Spinal cord (tissue), 10 donors: ENCODE results near the gene DBN1. TPM values are rescaled to one million over a fixed set of nuclear protein-coding genes. Genes with fewer than 3 reads are reported as not detected.

Source experiments
- DNase-seq, 6 donors: peaks; one replicate each; pipeline versions ENCODE4 v3.0.0 to v3.0.0-alpha.2; 2013 to 2015; ENCODE audit warnings: low spot score in 6 of 6, low read depth in 4 of 6
- H3K27ac ChIP-seq: one replicate; pipeline ENCODE4 v1.5.1; 2013; ENCODE audit warnings: low read depth, low read length, control low read depth
- H3K27me3 ChIP-seq: one replicate; pipeline ENCODE4 v1.6.1; 2013; ENCODE audit warnings: low read length; ENCODE audit not compliant: control insufficient read depth, insufficient read depth
- H3K36me3 ChIP-seq: one replicate; pipeline ENCODE4 v1.6.1; 2013; ENCODE audit warnings: low read length; ENCODE audit not compliant: control insufficient read depth, insufficient read depth
- H3K4me1 ChIP-seq: one replicate; pipeline ENCODE4 v1.6.1; 2013; ENCODE audit warnings: low read length; ENCODE audit not compliant: control insufficient read depth, insufficient read depth
- H3K4me3 ChIP-seq: one replicate; pipeline ENCODE4 v1.5.1; 2013; ENCODE audit warnings: low read depth, low read length, control low read depth
- H3K9me3 ChIP-seq: one replicate; pipeline ENCODE4 v1.6.1; 2013; ENCODE audit warnings: low read length; ENCODE audit not compliant: control insufficient read depth, insufficient read depth
- WGBS: methylation state at CpG from one replicate; pipeline ENCODE4 v1.1.5; 2013; ENCODE audit warnings: missing lambda C conversion rate; ENCODE audit not compliant: insufficient coverage; 5-methylcytosine and 5-hydroxymethylcytosine counted together
- long read RNA-seq, 4 donors: transcript quantifications; one replicate each; lab custom pipeline, GENCODE V29; 2026
- polyA plus RNA-seq, 2 donors: library from polyadenylated mRNA; unstranded; fragments of 120-200 nt; gene quantifications; one replicate each; pipeline ENCODE4 v1.2.1, GENCODE V29; 2013; ENCODE audit not compliant: insufficient read length in 2 of 2
- total RNA-seq, 2 donors: library from RNA; depleted of rRNA in 1 of 2; stranded (reverse); fragments of 120-200 nt in 1 of 2; fragments of >200 nt in 1 of 2; gene quantifications; one replicate each; pipeline versions ENCODE4 v1.2.3 to v1.2.4, GENCODE V29; 2013 to 2014
- donor health status: healthy.

Gene DBN1
- 100 to 1,000 TPM in 1 of 2 donors, 10 to 100 TPM in 1; 49.6 to 105 TPM for total RNA-seq
- polyA plus RNA-seq, result 100 to 1,000 TPM; 241 to 273 TPM
- long read RNA-seq, donor 1, transcript DBN1-202 (14 exons, 2,995 nt), result major isoform, 24 of 37 reads
- long read RNA-seq, donor 1, partial matches to known transcripts, result 9 of 37 reads
- long read RNA-seq, donor 1, other reads (novel, unspliced or antisense), result 0 of 37 reads
- long read RNA-seq, donor 2, partial matches to known transcripts, result 10 of 13 reads
- long read RNA-seq, donor 2, other reads (novel, unspliced or antisense), result 0 of 13 reads
- long read RNA-seq, donor 3, partial matches to known transcripts, result 23 of 27 reads
- long read RNA-seq, donor 3, other reads (novel, unspliced or antisense), result 0 of 27 reads
- long read RNA-seq, donor 4, transcript DBN1-202 (14 exons, 2,995 nt), result major isoform, 24 of 56 reads
- long read RNA-seq, donor 4, partial matches to known transcripts, result 31 of 56 reads
- long read RNA-seq, donor 4, other reads (novel, unspliced or antisense), result 0 of 56 reads

DNA sequence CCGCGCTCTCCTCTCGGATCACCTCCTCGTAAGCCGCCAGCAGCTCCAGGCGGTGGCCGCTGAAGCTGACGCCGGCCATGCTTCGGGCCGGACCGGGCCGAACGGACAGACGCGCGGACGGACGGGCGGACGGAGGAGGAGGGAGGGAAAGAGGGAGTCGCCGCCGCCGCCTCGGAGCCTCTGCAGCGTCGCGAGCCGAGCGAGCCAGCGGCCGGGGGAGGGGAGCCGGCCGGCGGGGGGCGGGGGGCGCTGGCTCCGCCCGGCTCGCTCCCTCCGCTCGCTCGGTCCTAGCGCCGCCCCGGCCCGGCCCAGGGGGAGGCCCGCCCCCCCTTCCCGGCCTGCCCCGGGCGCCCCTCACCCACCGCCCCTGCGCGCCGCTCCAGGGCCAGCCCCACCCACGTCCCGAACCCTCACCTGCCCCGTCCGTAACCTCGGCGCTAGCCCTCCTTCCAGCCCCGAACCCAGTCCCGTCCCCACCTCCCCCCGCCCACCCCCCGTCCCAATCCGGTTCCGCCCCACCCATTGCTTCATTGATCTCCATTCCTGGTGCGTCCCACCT is at the start of gene DBN1:
TSS of gene DBN1 (minus strand) at position 192 of the 559 bp plus-strand sequence. CDS start at position 79, 113 bp downstream.
- DNase-seq, result peak in 2 of 6 donors; percentile 92
- peak within 1 kb of the TSS; percentile 35 for H3K27ac ChIP-seq
- H3K4me1 ChIP-seq, result peaks cover 54% of the 10 kb centered on the region
- H3K4me3 ChIP-seq, result peak within 1 kb of the TSS; percentile 67
- no peaks in the 10 kb centered on the region for H3K9me3 ChIP-seq
- no peaks in the 10 kb centered on the region for H3K27me3 ChIP-seq
- H3K36me3 ChIP-seq, result peaks cover 40% of the 10 kb centered on the region
- 0% methylated on average over 57 of the region's 69 CpGs for WGBS

DNA sequence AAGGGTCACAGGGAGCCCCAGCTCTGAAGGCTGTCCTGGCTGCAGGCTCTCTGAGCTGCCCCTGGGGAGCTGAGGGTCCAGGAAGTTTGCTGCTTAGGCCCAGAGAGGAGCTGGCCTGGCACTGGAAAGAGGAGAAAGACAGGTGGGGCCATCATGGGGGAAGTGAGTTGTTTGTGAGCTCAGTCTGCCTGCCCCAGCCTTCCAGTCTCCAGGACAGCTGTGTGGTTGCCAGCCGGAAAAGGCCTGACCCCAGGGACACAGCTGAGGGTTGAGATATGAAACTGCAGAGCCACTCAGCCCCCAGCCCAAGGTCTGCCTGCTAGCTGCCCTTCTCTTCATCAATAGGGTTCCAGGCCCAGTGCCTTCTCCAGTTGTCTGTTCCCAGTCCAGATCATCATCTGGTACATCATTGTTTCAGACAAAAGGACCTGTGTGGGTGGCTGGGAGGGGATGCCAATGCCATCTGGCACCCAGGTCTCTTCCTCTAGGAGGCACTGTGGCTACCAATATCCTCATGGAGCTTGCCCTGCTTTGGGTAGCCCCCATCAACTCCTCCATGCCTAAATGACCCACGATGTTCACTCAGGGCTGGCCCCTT is 47.6 kb upstream of the DBN1 start:
- H3K36me3 ChIP-seq, result peaks cover 62% of the 10 kb centered on the region
- peaks cover 13% of the 10 kb centered on the region for H3K4me1 ChIP-seq
- H3K4me3 ChIP-seq, result no peak overlapping the region
- H3K27ac ChIP-seq, result no peak overlapping the region
- H3K9me3 ChIP-seq, result no peaks in the 10 kb centered on the region
- no peak for DNase-seq
- WGBS, result 69% methylated on average over 2 of the region's 2 CpGs
- no peaks in the 10 kb centered on the region for H3K27me3 ChIP-seq

DNA sequence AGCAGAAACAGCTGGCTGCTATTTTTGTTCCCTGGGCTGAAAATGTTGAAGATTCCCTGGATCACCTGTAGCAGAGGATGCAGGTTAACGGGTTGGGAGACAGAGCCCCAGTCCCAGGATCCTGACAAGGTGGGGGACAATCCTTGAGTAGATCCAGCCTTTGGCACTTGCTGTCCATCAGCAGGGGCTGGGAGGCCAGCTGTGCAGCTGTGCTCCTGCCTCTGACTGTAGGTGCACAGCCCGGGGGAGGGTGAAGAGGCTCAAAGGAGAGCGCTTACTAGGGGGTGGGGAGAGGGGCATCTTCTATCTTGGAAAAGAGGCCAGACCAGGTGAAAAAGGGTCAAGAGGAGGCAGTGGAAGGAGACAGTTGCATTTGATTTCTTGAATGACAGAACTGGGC is 46.8 kb upstream of the DBN1 start:
- no peak for DNase-seq
- 97% methylated on average over 3 of the region's 3 CpGs for WGBS
- no peaks in the 10 kb centered on the region for H3K27me3 ChIP-seq
- H3K9me3 ChIP-seq, result no peaks in the 10 kb centered on the region
- H3K4me1 ChIP-seq, result peaks cover 20% of the 10 kb centered on the region
- H3K36me3 ChIP-seq, result peaks cover 62% of the 10 kb centered on the region
- no peak overlapping the region for H3K4me3 ChIP-seq
- H3K27ac ChIP-seq, result no peak overlapping the region

DNA sequence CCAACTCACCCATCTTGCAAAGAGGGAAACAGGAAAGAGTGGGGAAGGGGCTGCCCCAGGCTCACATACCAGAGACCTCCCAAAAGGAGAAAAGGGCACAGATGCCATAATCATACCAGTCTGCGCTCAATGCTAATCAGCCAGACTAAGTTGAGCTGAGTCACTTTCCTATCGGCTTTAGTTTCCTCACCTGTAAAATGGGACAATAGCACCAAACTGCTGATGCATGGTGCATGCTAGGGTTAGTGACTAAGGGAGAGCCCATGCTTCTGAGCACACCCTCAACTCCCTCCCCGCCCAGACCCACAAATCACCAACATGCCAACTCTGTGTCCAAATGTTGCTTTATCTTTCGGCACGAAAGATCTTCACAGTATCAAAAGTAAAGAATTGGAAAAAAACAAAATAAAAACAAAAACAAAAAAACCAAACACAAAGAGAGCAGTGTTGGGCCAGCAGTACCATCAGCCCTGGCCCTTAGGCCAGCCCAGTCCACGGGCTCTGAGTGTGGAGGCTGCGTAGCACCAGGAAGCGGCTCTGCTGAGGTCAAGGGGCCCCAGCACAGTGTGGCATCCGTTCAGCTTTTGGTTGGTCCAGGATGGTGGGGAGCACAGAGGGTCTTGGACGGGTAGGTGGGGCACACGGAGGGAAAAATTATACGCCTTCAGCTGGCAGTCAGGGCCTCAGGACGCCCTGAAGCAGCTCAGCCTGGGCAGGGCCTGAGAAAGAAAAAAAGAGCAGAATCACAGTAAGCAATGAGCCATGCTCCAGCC is 46.2 kb upstream of the DBN1 start:
- Histone ChIP-seq H3K27ac (no peak overlapping the region), H3K9me3 (no peaks in the 10 kb centered on the region), H3K4me3 (no peak overlapping the region), H3K36me3 (peaks cover 62% of the 10 kb centered on the region), H3K4me1 (peaks cover 20% of the 10 kb centered on the region), H3K27me3 (no peaks in the 10 kb centered on the region)
- 82% methylated on average over 8 of the region's 13 CpGs for WGBS
- DNase-seq, result no peak

DNA sequence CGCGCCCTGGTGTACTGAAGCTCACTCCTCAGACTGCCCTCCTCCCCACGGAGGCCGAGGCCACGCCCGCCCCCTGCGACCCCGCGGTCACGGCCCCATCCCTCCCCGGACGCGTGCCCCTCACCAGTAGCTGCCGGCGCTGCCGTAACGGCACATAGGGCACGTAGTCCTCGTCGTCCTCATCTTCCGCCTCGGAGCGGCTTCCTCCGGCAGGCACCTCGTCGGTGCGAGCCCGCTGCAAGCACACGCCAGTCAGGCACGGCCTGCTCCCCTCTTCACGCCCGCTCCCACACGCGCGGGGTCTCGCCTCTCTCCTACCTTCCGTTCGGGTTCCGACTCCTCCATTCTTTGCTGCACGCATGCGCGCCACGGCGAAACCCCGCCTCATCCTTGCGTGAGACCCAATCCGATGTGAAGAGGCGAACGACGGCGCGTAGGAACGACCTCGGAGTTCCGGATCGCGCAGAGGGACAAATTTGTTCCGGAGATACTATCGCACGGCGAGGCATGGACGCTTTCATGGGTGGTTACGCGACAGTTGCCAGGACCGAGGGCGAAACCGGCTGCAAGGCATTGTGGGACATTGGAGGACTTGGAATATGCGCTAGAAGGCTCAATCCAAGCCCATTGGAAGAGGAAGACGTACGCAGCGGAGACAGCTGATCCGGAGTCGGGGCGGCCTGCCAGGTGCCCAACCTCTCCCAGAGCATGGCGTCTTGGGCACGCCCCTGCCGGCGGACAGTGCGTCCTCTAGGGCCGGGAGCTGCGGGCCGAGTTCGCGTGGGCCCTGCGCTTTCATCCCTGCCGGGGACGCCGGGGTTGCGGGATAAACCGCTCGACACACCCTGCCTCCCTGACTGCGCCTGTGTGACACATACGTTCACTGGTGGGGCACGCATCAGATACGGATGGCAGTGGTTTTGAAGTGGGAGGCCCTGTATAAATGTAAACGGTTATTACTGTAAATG is 43.5 kb upstream of the DBN1 start, which contains the start of gene DDX41:
TSS of gene DDX41 (minus strand) at position 361 of the 968 bp plus-strand sequence. CDS start at position 345, 16 bp downstream.
- peak; percentile 98 to 100 (median 98) for DNase-seq
- Histone ChIP-seq H3K4me1 (peaks cover 20% of the 10 kb centered on the region), H3K4me3 (peak within 1 kb of the TSS; percentile 94), H3K36me3 (peaks cover 70% of the 10 kb centered on the region), H3K9me3 (no peaks in the 10 kb centered on the region), H3K27me3 (no peaks in the 10 kb centered on the region), H3K27ac (peak within 1 kb of the TSS; percentile 93)
- 0% methylated on average over 96 of the region's 96 CpGs for WGBS

DNA sequence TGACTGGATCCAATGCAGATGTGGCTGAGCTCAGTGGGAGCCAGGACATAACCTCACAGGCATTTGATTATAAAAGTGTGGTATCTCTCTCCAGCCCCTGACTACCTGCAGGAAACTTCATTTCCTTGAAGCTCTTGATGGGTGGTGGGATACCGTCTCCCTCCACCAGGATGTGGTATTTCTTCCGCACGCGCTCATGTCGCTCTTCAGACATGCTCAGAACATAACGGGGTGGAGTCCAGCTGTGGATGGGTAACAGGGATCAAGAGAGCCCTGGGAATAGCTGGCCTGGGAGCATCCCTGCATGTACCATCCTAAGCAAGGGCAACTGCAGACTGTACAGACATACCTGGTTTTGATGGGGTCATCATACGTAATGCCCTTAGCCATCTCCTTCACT is 42.1 kb upstream of the DBN1 start:
- Histone ChIP-seq H3K9me3 (no peaks in the 10 kb centered on the region), H3K36me3 (peaks cover 70% of the 10 kb centered on the region), H3K27ac (no peak overlapping the region), H3K27me3 (no peaks in the 10 kb centered on the region), H3K4me1 (peaks cover 17% of the 10 kb centered on the region), H3K4me3 (peak overlapping the region; percentile 94)
- DNase-seq, result no peak
- WGBS, result 97% methylated on average over 6 of the region's 7 CpGs

DNA sequence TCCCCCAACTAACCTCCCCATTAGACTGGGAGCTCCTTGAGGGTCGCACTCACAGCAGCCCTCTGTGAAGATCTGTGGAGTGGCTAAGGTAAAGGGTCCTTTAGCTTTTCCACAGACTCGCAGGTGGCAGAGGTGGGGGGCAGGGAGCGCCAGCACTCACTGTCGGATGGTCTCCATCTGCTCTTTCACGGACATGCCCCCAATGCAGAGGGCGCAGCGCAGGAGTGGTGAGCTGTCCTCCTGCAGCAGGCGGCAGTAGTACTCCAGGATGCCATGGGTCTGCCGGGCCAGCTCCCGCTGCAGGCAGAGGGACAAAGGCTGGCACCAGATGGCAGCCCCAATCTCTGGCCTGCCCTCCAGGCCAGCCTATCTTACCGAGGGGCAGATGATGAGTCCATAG is 41.1 kb upstream of the DBN1 start:
- Histone ChIP-seq H3K9me3 (no peaks in the 10 kb centered on the region), H3K4me1 (peaks cover 21% of the 10 kb centered on the region), H3K27me3 (no peaks in the 10 kb centered on the region), H3K36me3 (peaks cover 70% of the 10 kb centered on the region), H3K27ac (no peak overlapping the region), H3K4me3 (no peak overlapping the region)
- WGBS, result 98% methylated on average over 11 of the region's 11 CpGs
- no peak for DNase-seq

DNA sequence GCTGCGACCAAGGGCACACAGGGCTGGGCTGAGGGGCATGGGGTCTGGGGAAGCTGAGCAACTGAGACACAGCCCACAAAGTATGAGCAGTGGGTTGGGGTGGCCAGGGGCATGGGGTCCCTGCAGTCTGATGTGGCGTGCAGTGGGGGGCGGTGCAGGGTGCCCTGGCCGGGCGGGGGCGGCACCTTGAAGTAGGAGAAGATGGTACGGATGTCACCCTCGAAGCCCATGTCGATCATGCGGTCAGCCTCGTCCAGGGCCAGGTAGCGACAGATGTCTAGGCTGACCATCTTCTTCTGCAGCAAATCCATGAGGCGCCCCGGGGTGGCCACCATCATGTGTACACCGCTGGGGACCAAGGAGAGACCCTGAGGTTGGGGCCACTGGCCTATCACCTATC is 40.1 kb upstream of the DBN1 start:
- H3K4me1 ChIP-seq, result peaks cover 21% of the 10 kb centered on the region
- H3K27ac ChIP-seq, result no peak overlapping the region
- no peak overlapping the region for H3K4me3 ChIP-seq
- no peaks in the 10 kb centered on the region for H3K9me3 ChIP-seq
- DNase-seq, result no peak
- peaks cover 76% of the 10 kb centered on the region for H3K36me3 ChIP-seq
- no peaks in the 10 kb centered on the region for H3K27me3 ChIP-seq
- 97% methylated on average over 15 of the region's 15 CpGs for WGBS
